Activated CD8-positive, alpha-beta memory T cell treated with anti-CD3 and anti-CD28 coated beads for 1 hour (primary cell): ENCODE results near the gene DDIAS.
A peak's percentile ranks its signal among the peaks of the same experiment; 100 is the strongest.
"Not testable (repeated sequence)": the region's sequence is repeated elsewhere in the genome, so short reads cannot be mapped to it uniquely, and the experiment has no call there.

Experiments used
- DNase-seq, 2 donors: peaks; one replicate each; pipeline ENCODE4 v3.0.0-alpha.2; 2020; ENCODE audit warnings: low read depth in 1 of 2; ENCODE audit errors: extremely low read depth in 1 of 2

DDIAS gene

DNA sequence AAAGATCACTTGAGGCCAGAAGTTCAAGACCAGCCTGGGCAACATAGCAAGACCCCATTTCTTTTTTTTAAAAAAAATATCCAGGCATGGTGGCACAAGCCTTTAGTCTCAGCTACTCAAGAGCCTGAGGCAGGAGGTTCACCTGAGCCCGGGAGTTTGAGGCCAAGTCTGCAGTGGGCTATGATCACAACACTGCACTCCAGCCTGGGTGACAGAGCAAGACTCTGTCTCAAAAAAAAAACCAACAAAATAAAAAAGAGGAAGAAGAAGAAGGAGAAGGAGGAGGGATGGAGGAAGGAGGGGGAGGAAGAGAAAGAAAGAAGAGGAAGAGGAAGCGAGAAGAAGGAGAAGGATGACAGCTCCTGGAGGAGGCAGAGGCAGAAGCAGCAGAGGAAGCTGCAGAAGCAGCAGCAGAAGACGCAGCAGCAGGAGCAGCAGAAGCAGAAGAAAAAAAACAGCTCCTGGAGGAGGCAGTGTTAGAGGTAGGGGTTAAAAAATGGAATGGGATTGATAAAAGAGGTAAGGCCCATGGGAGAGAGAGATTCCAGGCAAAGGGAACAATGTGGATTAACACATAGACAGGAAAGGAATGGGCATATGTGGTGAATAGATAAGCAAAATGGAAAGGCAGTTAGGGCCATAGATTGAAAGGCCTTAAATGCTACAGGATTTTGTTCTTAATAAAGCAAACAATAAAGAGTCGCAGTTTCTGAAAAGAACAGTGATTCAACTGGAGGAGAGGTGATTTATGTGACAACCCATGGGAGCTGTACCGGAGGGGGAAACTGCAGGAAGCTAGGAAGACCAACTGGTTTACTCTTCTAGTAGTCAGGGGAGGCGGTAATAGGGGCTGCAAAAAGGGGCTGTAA is 12.2 kb upstream of the DDIAS start:
- no peak for DNase-seq

DNA sequence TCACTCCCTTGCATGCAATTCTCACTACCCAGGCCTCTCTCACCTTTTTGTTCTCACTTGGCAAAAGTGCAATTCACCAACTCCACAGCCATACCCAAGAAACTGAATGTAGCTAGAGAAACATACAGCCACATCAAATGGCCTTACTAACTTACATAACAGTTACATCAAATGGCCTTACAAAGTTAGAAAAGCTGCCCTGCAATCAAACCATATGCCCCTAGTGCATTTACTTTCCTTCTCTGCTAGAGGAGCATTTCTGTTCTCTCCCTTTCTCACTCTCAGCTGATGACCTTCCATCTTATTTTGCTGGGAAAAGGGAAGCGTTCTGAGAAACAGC is 11.6 kb upstream of the DDIAS start:
- no peak for DNase-seq

DNA sequence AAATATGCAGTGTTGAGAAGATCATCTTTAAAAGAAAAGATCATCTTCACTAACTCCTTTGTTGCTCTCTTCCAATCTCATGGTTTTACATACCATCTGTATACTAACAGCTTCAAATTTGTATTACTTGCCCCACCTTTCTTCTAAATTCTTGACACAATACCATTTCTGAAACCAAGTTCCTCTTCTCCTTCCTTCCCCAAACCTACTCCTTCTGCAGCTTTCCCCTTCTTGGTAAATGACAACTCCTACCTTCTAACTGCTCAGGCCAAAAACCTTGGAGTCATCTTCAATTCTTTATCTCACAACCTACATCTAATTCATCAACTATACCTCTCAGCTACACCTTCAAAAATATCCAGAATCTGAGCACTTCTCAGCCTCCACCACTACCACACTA is 10.6 kb upstream of the DDIAS start:
- no peak for DNase-seq

DNA sequence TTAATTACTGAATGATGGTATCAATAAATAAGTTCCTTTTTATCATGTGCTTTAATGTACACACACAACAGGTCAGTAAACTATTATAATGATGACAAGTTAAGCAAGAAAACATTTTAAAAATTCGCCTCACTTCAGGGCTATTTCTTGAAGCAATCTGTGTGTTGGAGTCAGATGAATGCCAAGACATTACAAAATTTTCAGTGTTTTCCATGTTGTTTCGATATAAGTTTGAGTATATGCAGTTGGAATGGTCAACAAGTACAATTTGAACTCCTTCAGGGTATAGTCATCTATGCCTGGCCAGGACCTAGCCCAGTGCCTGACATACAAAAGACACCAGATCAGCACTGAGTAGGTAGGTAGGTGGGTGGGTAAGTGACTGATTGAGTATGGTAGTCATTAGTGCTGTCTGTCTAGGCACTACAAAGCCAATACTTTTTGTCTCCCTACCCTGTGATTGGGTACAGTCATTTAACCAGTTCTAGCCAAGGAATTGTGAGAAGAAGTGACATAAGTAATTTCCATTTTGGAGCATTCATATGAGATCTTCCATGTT is 8.8 kb upstream of the DDIAS start:
- no peak for DNase-seq

DNA sequence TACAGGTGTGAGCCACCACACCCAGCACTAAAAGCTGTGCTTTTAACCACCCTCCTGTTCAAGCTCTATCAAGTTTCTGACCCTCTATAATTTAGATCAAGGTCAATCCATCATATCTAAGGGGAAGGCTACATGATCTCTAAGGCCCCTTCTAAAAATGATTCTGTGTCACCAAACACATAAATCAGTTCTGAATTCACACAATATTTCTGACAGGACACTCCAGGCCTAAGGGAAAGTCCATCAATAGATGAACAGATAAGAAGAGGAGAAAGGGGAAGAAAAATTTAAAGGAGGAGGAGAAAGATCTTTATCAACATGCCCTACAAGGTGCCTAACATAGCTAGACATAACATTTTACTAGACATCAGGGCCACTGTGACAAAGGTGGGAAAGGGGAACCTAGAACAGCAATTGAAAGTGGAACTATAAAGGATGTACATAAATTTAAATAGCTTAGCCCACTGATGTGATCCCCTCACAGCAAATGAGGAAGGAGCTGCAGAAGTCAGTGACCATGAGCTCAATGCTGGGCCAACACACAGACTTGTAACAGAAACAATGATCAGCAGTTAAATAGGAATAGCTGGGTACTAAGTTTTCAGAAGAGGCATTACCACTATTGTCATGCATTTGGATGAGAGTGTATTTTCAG is 6.0 kb upstream of the DDIAS start:
- DNase-seq = no peak

DNA sequence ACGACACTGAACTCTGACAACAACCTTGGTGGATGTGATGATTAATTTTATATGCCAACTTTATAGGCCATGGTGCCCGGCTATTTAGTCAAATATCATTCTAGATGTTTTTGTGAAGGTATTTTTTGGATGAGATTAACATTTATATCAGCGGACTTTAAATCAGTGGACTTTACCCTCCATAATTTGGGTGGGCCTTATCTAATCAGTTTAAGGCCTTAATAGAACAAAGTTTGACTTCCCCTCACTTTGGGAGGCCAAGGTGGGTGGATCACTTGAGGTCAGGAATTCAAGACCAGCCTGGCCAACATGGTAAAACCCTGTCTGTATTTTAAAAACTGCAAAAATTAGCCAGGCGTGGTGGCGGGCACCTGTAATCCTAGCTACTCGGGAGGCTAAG is 5.4 kb upstream of the DDIAS start:
- no peak for DNase-seq

DNA sequence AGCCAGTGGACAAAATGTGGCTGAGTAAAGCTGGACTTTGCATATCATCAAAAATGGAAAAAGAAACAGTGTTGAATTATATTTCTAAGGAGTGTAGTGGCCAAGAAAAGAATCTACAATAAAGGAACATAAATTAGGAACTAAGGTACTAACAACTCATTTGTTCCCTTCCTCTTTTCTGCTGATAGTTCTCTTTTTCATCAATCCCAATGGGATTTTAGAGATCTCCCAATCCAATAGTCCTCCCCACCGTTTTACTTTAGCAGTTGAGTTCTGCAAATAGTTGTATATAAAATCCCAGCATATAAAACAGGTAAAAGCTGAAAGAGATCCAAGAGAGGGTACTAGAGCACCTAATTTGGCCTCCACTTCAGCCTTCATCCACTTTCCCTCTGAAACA is 3.3 kb upstream of the DDIAS start:
- DNase-seq = no peak

DNA sequence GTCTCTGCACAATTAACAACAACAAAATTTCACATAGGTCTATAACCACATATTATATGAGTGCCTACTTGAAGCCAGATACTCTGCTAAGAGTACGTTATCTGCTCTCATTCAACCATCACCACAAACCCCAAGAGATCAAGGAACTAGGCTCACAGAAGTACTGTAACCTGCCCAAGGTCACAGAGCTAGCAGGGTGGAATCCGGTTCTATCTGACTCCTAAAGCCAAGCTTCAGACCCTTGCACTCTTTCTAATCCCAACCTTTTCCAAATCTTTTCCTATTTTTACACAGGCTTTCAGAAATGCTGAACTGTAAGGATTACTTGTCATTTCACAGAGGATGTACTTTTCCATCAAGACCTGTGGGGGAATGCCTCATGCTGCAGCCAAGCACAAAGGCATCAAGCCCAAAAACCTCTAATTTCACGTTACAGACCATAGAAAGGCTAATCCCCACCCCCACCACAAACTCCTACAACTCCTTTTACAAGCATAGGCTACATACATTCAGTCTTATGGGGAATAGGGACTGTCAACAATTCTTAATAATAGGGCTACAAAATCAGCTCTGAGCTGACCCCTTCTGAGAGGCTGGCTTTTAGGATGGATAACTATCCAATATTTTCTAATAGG is 2.2 kb upstream of the DDIAS start:
- no peak for DNase-seq

DNA sequence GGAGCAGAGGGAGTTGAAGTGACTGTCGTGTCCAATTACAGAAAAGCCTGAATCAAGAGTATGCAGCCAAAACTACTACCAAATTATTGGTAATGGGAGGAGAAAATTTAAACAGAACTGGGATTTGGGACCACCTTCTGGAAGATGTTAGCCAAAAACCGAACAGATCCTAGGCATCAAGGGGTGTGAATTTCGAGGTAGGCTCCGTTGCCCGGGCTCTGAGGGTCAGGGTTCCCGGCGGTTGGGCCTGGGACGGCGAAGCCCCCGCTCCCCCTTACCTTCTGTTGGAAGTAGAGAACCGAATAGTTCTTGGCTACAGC is 1.6 kb upstream of the DDIAS start:
- no peak for DNase-seq

DNA sequence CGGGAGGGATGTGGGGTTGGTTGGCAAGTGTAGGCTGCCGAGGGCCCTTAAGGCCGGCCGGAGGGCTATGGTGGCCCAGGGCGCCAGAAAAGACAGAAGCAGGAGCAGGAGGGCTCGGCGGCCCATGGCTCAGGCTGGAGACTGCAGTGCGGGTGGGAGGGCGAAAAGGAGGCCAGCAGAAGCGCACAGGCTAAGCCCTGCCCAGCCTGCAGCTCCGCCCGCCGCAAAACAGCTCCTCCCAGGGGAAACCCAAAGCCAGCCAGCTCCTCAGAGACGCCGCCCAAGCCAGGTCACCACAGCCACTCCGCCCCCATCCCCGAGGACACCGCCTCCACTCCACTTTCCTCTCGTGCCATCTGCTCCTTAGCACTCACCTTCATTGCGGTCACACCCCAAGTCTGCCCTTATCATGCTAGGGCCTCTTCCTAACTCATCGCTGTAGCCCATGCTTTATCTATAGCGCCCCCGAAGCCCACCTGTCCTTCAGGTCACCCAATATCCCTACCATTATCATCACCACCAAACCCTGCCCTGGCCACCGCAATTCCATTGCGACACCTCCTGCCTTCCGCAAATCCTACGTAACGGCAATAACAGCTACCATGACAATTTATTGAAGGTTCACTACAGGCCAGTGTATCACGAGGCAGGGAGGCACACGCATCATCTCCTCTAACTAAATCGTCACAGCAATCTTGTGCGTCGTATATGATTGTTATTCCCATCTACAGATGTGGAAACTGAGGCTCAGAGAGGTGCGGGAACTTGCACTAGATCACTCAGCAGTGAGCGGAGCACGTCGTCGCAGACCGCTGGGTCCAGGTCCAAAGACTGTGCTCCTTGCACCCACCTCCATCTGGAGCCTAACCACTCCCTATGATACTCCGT is 1.0 kb upstream of the DDIAS start, which contains the start of gene PRCP:
TSS of gene PRCP (minus strand) at position 154 of the 888 bp plus-strand sequence. CDS start at position 126, 28 bp downstream.
- DNase-seq = peak; percentile 83 to 84

DNA sequence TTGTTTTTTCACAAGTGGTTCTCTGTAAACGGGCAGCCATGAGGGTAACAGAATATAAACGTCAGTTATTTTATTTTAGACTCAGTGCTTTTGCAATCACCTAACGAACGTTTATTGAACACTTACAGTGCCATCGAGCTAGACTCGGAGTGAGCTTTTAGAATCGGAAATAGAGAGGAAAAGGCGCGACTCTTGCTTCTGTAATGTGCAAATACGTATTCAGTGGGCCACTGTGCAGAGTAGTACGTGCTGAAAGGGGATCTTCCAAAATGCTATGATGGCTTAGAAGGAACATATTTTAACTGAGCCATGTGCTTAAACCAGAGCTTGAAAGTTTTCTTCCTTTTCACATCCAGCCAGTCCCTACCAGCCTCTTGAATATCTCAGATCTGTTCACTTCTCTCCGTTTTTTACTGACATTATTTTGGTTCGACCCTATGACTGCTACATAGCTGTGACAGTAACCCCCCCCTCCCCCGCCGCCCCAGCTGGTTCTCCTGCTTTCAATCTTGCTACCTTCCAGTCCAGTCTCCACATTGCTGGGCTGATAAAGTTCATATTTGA is 468 bp downstream of the DDIAS start:
- no peak for DNase-seq

DNA sequence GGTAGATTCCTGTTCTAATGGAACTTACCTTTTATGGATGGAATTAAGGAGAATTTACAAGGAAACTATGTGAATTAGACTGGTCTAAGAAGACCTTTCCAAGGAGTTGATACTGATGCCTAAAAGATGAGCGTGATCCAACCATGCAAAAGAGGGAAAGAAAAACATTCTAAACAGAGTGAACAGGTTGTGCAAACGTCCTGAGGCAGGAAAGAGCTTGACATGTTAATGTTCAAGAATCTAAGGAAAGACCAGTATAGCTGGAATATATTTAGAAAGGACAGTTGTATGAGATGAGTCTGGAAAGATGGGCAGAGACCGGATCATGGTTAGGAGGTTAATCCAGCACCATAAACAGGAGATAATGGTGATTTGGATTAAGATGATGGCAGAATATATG is 1.3 kb downstream of the DDIAS start:
- no peak for DNase-seq

DNA sequence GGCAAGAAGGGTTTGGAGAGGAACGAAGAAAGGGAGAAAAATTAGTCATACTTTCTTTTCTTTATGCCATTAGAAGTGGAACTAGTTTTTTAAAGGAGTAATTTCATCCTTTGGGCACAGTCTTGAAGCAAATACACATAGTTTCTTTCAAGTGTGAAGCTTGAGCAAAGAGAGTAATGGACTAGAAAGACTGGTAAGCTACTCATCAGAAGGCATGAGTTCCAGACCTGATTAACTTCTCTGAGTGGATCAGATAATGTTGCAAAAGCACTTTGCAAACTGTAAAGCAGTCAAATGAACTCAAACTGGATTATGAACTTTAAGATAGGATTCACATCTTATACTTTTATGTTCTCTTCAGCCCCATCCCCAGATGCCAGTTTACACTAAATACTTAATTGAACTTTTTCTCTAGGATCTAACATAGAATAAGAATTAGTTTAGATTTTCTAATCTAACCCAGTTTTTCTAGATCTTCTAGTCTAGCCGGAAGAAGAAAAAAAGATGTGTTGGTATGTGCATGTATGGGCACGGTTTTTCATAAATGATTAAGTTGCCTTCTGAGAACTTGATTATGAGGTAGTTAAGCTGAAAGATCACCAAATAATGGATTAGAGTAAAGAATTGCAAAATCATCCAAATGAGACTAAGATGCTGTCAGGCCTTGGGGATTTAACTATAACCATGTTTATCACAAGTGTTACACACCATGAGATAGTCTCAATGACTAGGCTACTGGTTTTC is 2.5 kb downstream of the DDIAS start:
- DNase-seq = no peak

DNA sequence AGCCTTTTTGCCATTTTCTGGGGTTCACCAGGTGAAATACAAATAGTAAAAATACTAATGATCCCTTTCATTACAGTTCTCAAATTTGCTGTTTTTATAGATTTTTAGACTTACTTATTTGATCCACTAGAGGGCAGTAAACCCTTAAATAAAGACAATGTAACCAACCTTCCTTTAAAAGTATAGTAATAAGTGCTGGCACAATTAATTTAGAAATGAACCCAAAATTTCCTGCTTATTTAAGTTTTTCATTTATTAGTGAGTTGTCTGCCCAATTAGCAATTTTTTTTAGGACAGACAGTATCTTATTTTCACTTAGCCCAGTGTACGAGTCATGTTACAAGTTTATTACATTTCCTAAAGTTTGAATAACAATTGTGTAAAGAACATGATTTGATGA is 4.7 kb downstream of the DDIAS start:
- no peak for DNase-seq

DNA sequence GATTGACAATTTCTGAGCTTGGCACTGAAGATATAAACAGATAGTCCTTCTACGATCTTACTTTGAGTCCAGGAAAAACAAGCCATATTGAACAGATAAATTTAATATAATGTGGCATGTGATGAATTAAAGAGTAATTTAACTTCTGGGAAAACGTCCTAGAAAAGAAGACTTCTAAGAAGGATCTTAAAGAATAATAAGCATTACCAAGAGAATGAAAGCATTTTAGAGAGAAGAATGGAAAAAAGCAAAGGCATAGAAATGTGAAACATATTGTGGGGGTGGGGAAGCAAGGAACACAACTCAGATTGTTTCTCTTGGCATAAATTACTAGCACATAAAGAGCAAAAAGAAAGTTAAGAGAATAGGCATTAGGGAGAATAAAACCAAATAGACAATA is 5.4 kb downstream of the DDIAS start:
- no peak for DNase-seq

DNA sequence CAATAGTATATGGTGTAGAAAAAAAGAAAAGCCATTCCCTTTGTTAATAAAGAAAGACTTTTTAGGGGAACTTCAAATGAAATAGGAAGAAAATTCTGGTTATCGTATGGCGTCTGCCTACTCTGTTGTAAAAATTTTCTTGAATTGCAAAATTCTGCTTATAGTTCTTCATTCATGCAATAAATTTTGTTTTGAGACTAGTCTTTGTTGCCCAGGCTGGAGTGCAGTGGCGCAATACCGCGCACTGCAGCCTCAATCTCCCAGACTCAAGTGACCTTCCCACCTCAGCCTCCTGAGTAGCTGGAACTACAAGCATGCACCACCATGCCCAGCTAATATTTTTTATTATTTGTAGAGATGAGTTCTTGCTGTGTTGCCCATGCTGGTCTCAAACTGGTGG is 5.8 kb downstream of the DDIAS start:
- DNase-seq = no peak

DNA sequence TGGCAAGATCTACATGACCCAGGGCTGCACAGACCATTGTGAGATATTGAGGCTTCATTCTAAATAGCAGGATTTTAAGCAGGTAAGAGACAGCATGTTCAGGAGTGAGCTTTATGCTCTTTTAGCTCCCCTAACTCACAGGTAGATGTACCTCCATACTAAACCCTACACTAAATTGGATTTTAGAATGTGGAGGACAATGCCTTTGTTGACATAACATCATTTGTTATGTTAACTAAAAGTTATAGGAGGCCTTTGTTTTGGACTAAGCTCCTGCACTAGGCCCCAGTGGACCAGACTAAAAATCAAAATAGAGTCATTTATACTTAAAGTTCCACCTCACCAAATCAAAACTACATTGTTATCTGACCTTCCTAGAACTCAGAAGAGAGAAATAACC is 6.8 kb downstream of the DDIAS start:
- DNase-seq = no peak

DNA sequence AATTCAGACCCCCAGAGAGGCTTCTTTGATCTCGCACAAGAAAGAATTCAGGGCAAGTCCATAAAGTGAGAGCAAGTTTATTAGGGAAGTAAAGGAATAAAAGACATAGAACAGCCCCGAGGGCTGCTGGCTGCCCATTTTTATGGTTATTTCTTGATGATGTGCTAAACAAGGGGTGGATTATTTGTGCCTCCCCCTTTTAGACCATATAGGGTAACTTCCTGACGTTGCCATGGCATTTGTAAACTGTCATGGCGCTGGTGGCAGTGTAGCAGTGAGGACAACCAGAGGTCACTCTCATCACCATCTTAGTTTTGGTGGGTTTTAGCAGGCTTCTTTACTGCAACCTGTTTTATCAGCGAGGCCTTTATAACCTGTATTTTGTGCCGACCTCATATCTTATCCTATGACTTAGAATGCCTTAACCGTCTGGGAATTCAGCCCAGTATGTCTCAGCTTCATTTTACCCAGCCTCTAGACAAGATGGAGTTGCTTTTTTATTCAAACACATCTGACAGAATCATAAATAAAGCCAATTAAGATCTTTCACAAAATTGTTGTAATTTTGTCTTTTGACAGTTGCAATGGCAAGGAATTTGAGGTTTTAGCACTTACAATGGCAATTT is 7.6 kb downstream of the DDIAS start:
- no peak for DNase-seq

DNA sequence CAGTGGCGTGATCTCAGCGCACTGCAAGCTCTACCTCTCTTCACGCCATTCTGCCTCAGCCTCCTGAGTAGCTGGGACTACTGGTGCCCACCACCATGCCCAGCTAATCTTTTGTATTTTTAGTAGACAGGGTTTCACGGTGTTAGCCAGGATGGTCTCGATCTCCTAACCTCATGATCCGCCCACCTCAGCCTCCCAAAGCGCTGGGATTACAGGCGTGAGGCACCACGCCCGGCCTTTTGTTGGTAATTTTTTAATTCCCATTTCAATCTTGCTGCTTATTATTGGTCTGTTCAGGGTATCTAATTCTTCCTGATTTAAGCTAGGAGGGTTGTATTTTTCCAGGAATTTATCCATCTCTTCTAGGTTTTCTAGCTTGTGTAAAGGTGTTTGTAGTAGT is 18.2 kb downstream of the DDIAS start:
- DNase-seq = not testable (repeated sequence)
